Bronchial epithelial cell (primary cell): ENCODE measurements around the gene VPS18. TPM values are rescaled to one million over a fixed set of nuclear protein-coding genes. Genes with fewer than 3 reads are reported as not detected.

Experiments
- DNase-seq: peaks from one replicate; pipeline ENCODE4 v3.0.0-alpha.2; 2010; ENCODE audit warnings: low read depth
- FAIRE-seq: peaks from 2 replicates; lab custom pipeline; 2011; peaks lifted over from hg19 to GRCh38; lab: Jason Lieb, UNC
- H3K27me3 ChIP-seq: 2 replicates; pipeline ENCODE4 v1.5.1; 2011; ENCODE audit warnings: low read length; ENCODE audit not compliant: control insufficient read depth, insufficient read depth
- H3K36me3 ChIP-seq: 2 replicates; pipeline ENCODE4 v1.5.1; 2011; ENCODE audit warnings: low read length; ENCODE audit not compliant: control insufficient read depth, insufficient read depth
- H3K4me3 ChIP-seq: 2 replicates; pipeline ENCODE4 v1.5.1; 2011; ENCODE audit warnings: mild to moderate bottlenecking, low read depth, low read length, control low read depth
- CTCF ChIP-seq: IDR thresholded peaks from 2 replicates; pipeline ENCODE4 v1.5.1; 2011; ENCODE audit warnings: mild to moderate bottlenecking, moderate library complexity, low read length, control low read depth, inconsistent platforms; ENCODE audit not compliant: insufficient read depth, severe bottlenecking
- total RNA-seq: library from RNA; depleted of rRNA; stranded (reverse); fragments of >200 nt; gene quantifications from 2 replicates; pipeline ENCODE4 v1.2.1, GENCODE V29; 2014

The VPS18 gene
- total RNA-seq, 1 donor from 2014 or later, result 26.3 TPM

- FAIRE-seq (no peak), DNase-seq (peak; percentile 33)
- Histone ChIP-seq H3K4me3 (no peak overlapping the region), H3K36me3 (no peaks in the 10 kb centered on the region), H3K27me3 (peaks cover 1% of the 10 kb centered on the region)
- TF ChIP-seq CTCF, result no peak
Measured at GRCh38 chr15:40936709-40937666, 42.7 kb downstream of the VPS18 start.

GRCh38 chr15:40937762-40938535 is 43.7 kb downstream of the VPS18 start:
- peak; percentile 66 for TF ChIP-seq CTCF
- H3K4me3 ChIP-seq, result no peak overlapping the region
- no peaks in the 10 kb centered on the region for H3K36me3 ChIP-seq
- FAIRE-seq (no peak), DNase-seq (peak; percentile 47)
- H3K27me3 ChIP-seq, result peaks cover 1% of the 10 kb centered on the region

- H3K4me3 ChIP-seq, result no peak overlapping the region
- DNase-seq (no peak), FAIRE-seq (no peak)
- no peak for TF ChIP-seq CTCF
- no peaks in the 10 kb centered on the region for H3K36me3 ChIP-seq
- peaks cover 4% of the 10 kb centered on the region for H3K27me3 ChIP-seq
Measured at GRCh38 chr15:40938536-40938870, 44.3 kb downstream of the VPS18 start.

GRCh38 chr15:40940296-40940801 is 46.1 kb downstream of the VPS18 start:
- FAIRE-seq (no peak), DNase-seq (no peak)
- no peaks in the 10 kb centered on the region for H3K36me3 ChIP-seq
- no peak overlapping the region for H3K4me3 ChIP-seq
- no peak for TF ChIP-seq CTCF
- H3K27me3 ChIP-seq, result peaks cover 7% of the 10 kb centered on the region

- H3K4me3 ChIP-seq, result peak overlapping the region; percentile 50
- DNase-seq (no peak), FAIRE-seq (no peak)
- TF ChIP-seq CTCF, result no peak
- H3K27me3 ChIP-seq, result peaks cover 9% of the 10 kb centered on the region
- H3K36me3 ChIP-seq, result no peaks in the 10 kb centered on the region
Measured at GRCh38 chr15:40941068-40941527, 46.8 kb downstream of the VPS18 start.
